ENCODE measurements around the gene CCDC88C. TPM values are rescaled to one million over a fixed set of nuclear protein-coding genes. Genes with fewer than 3 reads are reported as not detected.
"Not testable (repeated sequence)": the region's sequence is repeated elsewhere in the genome, so short reads cannot be mapped to it uniquely, and the experiment has no call there.

Gene CCDC88C
- polyA plus RNA-seq, 1 donor from 2014 or later = 30.5 TPM

- H3K27me3 Mint-ChIP-seq = no peaks in the 10 kb centered on the region
- H3K9me3 Mint-ChIP-seq = no peaks in the 10 kb centered on the region
- peaks cover 11 to 29% (median 17%) of the 10 kb centered on the region in 3 donors for H3K4me1 Mint-ChIP-seq
- H3K36me3 Mint-ChIP-seq = no peaks in the 10 kb centered on the region
- H3K27ac Mint-ChIP-seq = peak overlapping the region in 2 of 3 donors; percentile 24 to 59
- H3K4me3 Mint-ChIP-seq = peak overlapping the region in 2 of 4 donors; percentile 21 to 97
Measured at GRCh38 chr14:91258011-91258618, 159.5 kb downstream of the CCDC88C start.

- no peaks in the 10 kb centered on the region for H3K36me3 Mint-ChIP-seq
- H3K4me3 Mint-ChIP-seq = peak overlapping the region in 1 of 4 donors; percentile 97
- peak overlapping the region in 2 of 3 donors; percentile 24 to 36 for H3K27ac Mint-ChIP-seq
- H3K27me3 Mint-ChIP-seq = no peaks in the 10 kb centered on the region
- peaks cover 11 to 27% (median 20%) of the 10 kb centered on the region in 3 donors for H3K4me1 Mint-ChIP-seq
- no peaks in the 10 kb centered on the region for H3K9me3 Mint-ChIP-seq
Measured at GRCh38 chr14:91257328-91258010, 160.2 kb downstream of the CCDC88C start.

GRCh38 chr14:91256661-91257060 lies 161.0 kb downstream of the CCDC88C start:
- H3K4me3 Mint-ChIP-seq = peak overlapping the region in 1 of 4 donors; percentile 97
- H3K4me1 Mint-ChIP-seq = peaks cover 17 to 31% (median 24%) of the 10 kb centered on the region in 3 donors
- no peaks in the 10 kb centered on the region for H3K27me3 Mint-ChIP-seq
- no peaks in the 10 kb centered on the region for H3K9me3 Mint-ChIP-seq
- H3K27ac Mint-ChIP-seq = peak overlapping the region in 1 of 3 donors; percentile 76
- H3K36me3 Mint-ChIP-seq = no peaks in the 10 kb centered on the region

GRCh38 chr14:91255026-91255695 lies 162.5 kb downstream of the CCDC88C start:
- H3K4me1 Mint-ChIP-seq = peaks cover 24 to 40% (median 34%) of the 10 kb centered on the region in 3 donors
- H3K27ac Mint-ChIP-seq = peak overlapping the region; percentile 25 to 97 (median 76)
- no peaks in the 10 kb centered on the region for H3K27me3 Mint-ChIP-seq
- H3K9me3 Mint-ChIP-seq = no peaks in the 10 kb centered on the region
- H3K36me3 Mint-ChIP-seq = no peaks in the 10 kb centered on the region
- H3K4me3 Mint-ChIP-seq = peak overlapping the region; percentile 65 to 97 (median 72)

- peaks cover 31 to 47% (median 41%) of the 10 kb centered on the region in 3 donors for H3K4me1 Mint-ChIP-seq
- no peaks in the 10 kb centered on the region for H3K9me3 Mint-ChIP-seq
- H3K27me3 Mint-ChIP-seq = no peaks in the 10 kb centered on the region
- peak overlapping the region; percentile 77 to 97 (median 91) for H3K4me3 Mint-ChIP-seq
- H3K27ac Mint-ChIP-seq = peak overlapping the region; percentile 76 to 97 (median 82)
- no peaks in the 10 kb centered on the region for H3K36me3 Mint-ChIP-seq
Measured at GRCh38 chr14:91254461-91254860, 163.2 kb downstream of the CCDC88C start.

- H3K27me3 Mint-ChIP-seq = no peaks in the 10 kb centered on the region
- no peaks in the 10 kb centered on the region for H3K36me3 Mint-ChIP-seq
- H3K4me3 Mint-ChIP-seq = peak overlapping the region; percentile 77 to 97 (median 91)
- no peaks in the 10 kb centered on the region for H3K9me3 Mint-ChIP-seq
- H3K27ac Mint-ChIP-seq = peak overlapping the region; percentile 31 to 97 (median 76)
- peaks cover 31 to 48% (median 41%) of the 10 kb centered on the region in 3 donors for H3K4me1 Mint-ChIP-seq
Measured at GRCh38 chr14:91253795-91254323, 163.8 kb downstream of the CCDC88C start.

- no peaks in the 10 kb centered on the region for H3K36me3 Mint-ChIP-seq
- no peaks in the 10 kb centered on the region for H3K27me3 Mint-ChIP-seq
- no peaks in the 10 kb centered on the region for H3K9me3 Mint-ChIP-seq
- peak overlapping the region in 2 of 3 donors; percentile 62 to 90 for H3K27ac Mint-ChIP-seq
- peak overlapping the region; percentile 78 to 97 (median 91) for H3K4me3 Mint-ChIP-seq
- peaks cover 31 to 53% (median 41%) of the 10 kb centered on the region in 3 donors for H3K4me1 Mint-ChIP-seq
Measured at GRCh38 chr14:91252871-91253794, 164.5 kb downstream of the CCDC88C start.

- H3K9me3 Mint-ChIP-seq = no peaks in the 10 kb centered on the region
- no peaks in the 10 kb centered on the region for H3K27me3 Mint-ChIP-seq
- H3K4me1 Mint-ChIP-seq = peaks cover 31 to 47% (median 43%) of the 10 kb centered on the region in 3 donors
- peak overlapping the region in 3 of 4 donors; percentile 78 to 90 (median 81) for H3K4me3 Mint-ChIP-seq
- peak overlapping the region in 2 of 3 donors; percentile 94 for H3K27ac Mint-ChIP-seq
- peaks cover 4% of the 10 kb centered on the region for H3K36me3 Mint-ChIP-seq
Measured at GRCh38 chr14:91250912-91251311, 166.7 kb downstream of the CCDC88C start.

- no peaks in the 10 kb centered on the region for H3K27me3 Mint-ChIP-seq
- H3K4me3 Mint-ChIP-seq = peak overlapping the region; percentile 68 to 90 (median 83)
- no peaks in the 10 kb centered on the region for H3K9me3 Mint-ChIP-seq
- peaks cover 4% of the 10 kb centered on the region for H3K36me3 Mint-ChIP-seq
- H3K27ac Mint-ChIP-seq = peak overlapping the region; percentile 87 to 94 (median 94)
- peaks cover 31 to 44% (median 42%) of the 10 kb centered on the region in 3 donors for H3K4me1 Mint-ChIP-seq
Measured at GRCh38 chr14:91249841-91250616, 167.6 kb downstream of the CCDC88C start.

- peaks cover 44 to 53% (median 52%) of the 10 kb centered on the region in 3 donors for H3K4me1 Mint-ChIP-seq
- H3K27me3 Mint-ChIP-seq = no peaks in the 10 kb centered on the region
- H3K9me3 Mint-ChIP-seq = no peaks in the 10 kb centered on the region
- peak overlapping the region in 1 of 3 donors; percentile 39 for H3K27ac Mint-ChIP-seq
- H3K36me3 Mint-ChIP-seq = peaks cover 5% of the 10 kb centered on the region
- peak overlapping the region in 1 of 4 donors; percentile 80 for H3K4me3 Mint-ChIP-seq
Measured at GRCh38 chr14:91246051-91246852, 171.4 kb downstream of the CCDC88C start.

GRCh38 chr14:91245616-91246015 lies 172.0 kb downstream of the CCDC88C start:
- peak overlapping the region in 1 of 3 donors; percentile 39 for H3K27ac Mint-ChIP-seq
- peak overlapping the region in 1 of 4 donors; percentile 80 for H3K4me3 Mint-ChIP-seq
- H3K9me3 Mint-ChIP-seq, H3K27me3 Mint-ChIP-seq, H3K36me3 Mint-ChIP-seq: not testable (repeated sequence)
- peaks cover 42 to 51% (median 47%) of the 10 kb centered on the region in 3 donors for H3K4me1 Mint-ChIP-seq

GRCh38 chr14:91245029-91245428 lies 172.6 kb downstream of the CCDC88C start:
- H3K9me3 Mint-ChIP-seq = no peaks in the 10 kb centered on the region
- no peaks in the 10 kb centered on the region for H3K27me3 Mint-ChIP-seq
- H3K27ac Mint-ChIP-seq = peak overlapping the region in 2 of 3 donors; percentile 85 to 91
- H3K4me1 Mint-ChIP-seq = peaks cover 36 to 48% (median 41%) of the 10 kb centered on the region in 3 donors
- H3K4me3 Mint-ChIP-seq = peak overlapping the region in 1 of 4 donors; percentile 93
- peaks cover 5% of the 10 kb centered on the region for H3K36me3 Mint-ChIP-seq

GRCh38 chr14:91244501-91244901 lies 173.1 kb downstream of the CCDC88C start, which contains the start of gene GPR68:
TSS of gene GPR68 (minus strand) at chr14:91244704. CDS start at chr14:91235050, 9,654 bp downstream.
- Mint-ChIP-seq H3K27ac (peak within 1 kb of the TSS; percentile 85 to 94 (median 91)), H3K36me3 (peaks cover 5% of the 10 kb centered on the region)

More at GRCh38 chr14:91244501-91244901, 173.1 kb downstream of the CCDC88C start, which contains the start of gene GPR68:
- Mint-ChIP-seq H3K27me3 (no peaks in the 10 kb centered on the region), H3K9me3 (no peaks in the 10 kb centered on the region), H3K4me3 (peak within 1 kb of the TSS; percentile 72 to 95 (median 86)), H3K4me1 (peaks cover 31 to 45% (median 36%) of the 10 kb centered on the region in 3 donors)

Measured in IgD-negative memory B cell (primary cell).